Tibial nerve (tissue), 3 donors: ENCODE measurements around the gene ADGRB3.

Experiments
- POLR2A ChIP-seq, 2 donors: fragments of 450-650 bp; IDR thresholded peaks; one replicate each; pipeline ENCODE4 v1.6.1; 2017; ENCODE audit warnings: antibody characterized with exemption in 2 of 2, mild to moderate bottlenecking in 2 of 2, moderate library complexity in 2 of 2
- TF ChIP-seq, protein P1 (sequence below), 5 experiments: fragments of 200-600 bp in 3 of 5; fragments of 450-650 bp in 2 of 5; sonication (generic) in 3 of 5; IDR thresholded peaks; one replicate each; pipeline ENCODE4 v1.5.1; 2016 to 2019; ENCODE audit warnings: antibody characterized with exemption in 5 of 5, mild to moderate bottlenecking in 3 of 5, moderate library complexity in 2 of 5

DNA sequence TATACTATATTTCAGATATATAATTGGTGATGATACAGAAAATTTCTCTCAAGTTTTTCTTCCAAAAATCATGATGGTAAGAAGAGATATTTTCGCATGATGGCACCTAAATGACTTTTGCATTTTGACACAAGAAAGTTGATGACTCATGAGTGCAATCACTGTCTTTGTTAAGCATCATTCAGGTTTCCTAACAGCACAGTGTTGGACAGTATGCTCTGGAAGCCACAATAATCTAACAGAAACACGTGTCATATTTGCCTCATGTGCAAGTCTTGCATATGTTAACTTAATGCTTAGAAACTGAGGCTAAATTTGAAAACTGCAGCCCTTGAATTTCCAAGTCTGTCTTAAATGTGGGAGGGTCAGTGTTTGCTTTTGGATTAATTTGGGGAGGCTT, 628.2 kb downstream of the ADGRB3 start:
- TF ChIP-seq, protein P1, sequence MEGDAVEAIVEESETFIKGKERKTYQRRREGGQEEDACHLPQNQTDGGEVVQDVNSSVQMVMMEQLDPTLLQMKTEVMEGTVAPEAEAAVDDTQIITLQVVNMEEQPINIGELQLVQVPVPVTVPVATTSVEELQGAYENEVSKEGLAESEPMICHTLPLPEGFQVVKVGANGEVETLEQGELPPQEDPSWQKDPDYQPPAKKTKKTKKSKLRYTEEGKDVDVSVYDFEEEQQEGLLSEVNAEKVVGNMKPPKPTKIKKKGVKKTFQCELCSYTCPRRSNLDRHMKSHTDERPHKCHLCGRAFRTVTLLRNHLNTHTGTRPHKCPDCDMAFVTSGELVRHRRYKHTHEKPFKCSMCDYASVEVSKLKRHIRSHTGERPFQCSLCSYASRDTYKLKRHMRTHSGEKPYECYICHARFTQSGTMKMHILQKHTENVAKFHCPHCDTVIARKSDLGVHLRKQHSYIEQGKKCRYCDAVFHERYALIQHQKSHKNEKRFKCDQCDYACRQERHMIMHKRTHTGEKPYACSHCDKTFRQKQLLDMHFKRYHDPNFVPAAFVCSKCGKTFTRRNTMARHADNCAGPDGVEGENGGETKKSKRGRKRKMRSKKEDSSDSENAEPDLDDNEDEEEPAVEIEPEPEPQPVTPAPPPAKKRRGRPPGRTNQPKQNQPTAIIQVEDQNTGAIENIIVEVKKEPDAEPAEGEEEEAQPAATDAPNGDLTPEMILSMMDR (IDR thresholded peaks at IDR 0.05): no peak
- no peak for TF ChIP-seq POLR2A (IDR thresholded peaks at IDR 0.05)
